Testis (tissue), 3 donors: ENCODE measurements around the gene MILR1. TPM values are rescaled to one million over a fixed set of nuclear protein-coding genes. Genes with fewer than 3 reads are reported as not detected.

Experiments
- DNase-seq: peaks from one replicate; pipeline ENCODE4 v3.0.0-alpha.2; 2019
- H3K27ac ChIP-seq, 2 donors: fragments of 200-600 bp; sonication (generic); one replicate each; pipeline ENCODE4 v1.5.1; 2019
- H3K27me3 ChIP-seq: fragments of 200-600 bp; sonication (generic); one replicate; pipeline ENCODE4 v1.5.1; 2019
- H3K36me3 ChIP-seq: fragments of 200-600 bp; sonication (generic); one replicate; pipeline ENCODE4 v1.5.1; 2017; ENCODE audit warnings: low read depth; ENCODE audit errors: missing control alignments
- H3K4me1 ChIP-seq: fragments of 200-600 bp; sonication (generic); one replicate; pipeline ENCODE4 v1.5.1; 2019
- H3K4me3 ChIP-seq, 2 donors: fragments of 200-600 bp; sonication (generic); one replicate each; pipeline ENCODE4 v1.5.1; 2017 to 2019
- H3K9me3 ChIP-seq: fragments of 200-600 bp; sonication (generic); one replicate; pipeline ENCODE4 v1.5.1; 2017
- POLR2A ChIP-seq: fragments of 450-650 bp; IDR thresholded peaks from one replicate; pipeline ENCODE4 v1.6.1; 2017; ENCODE audit warnings: antibody characterized with exemption, mild to moderate bottlenecking, moderate library complexity
- WGBS, 2 donors: methylation state at CpG; one replicate each; pipeline ENCODE4 v1.1.5; 2018; 5-methylcytosine and 5-hydroxymethylcytosine counted together
- intact Hi-C: fragments of 100-400 bp; cut with DNase I; formaldehyde crosslinking; loops from one replicate; pipeline ENCODE4 v1.15.1; 2023; ENCODE audit warnings: low total_unique reads
- polyA plus RNA-seq: library from polyadenylated mRNA; stranded (reverse); fragments of 350-450 nt; fragmentation: Illumina TruSeq; extraction: RNeasy Lipid Tissue Mini Kit (QIAGEN cat#74804); gene quantifications from one replicate; pipeline ENCODE4 v1.2.3, GENCODE V29; 2014; ENCODE audit warnings: low read depth, low replicate concordance; ENCODE audit not compliant: insufficient read depth
- total RNA-seq, 2 donors: library from RNA; depleted of rRNA; stranded (reverse); fragments of >200 nt; gene quantifications; one replicate each; pipeline ENCODE4 v1.2.3, GENCODE V29; 2016
- TF ChIP-seq, protein P1 (sequence below), 3 experiments: fragments of 450-650 bp in 2 of 3; fragments of 200-600 bp in 1 of 3; sonication (generic) in 1 of 3; IDR thresholded peaks; one replicate each; pipeline ENCODE4 v1.5.1; 2016 to 2019; ENCODE audit warnings: antibody characterized with exemption in 3 of 3, mild to moderate bottlenecking in 2 of 3, moderate library complexity in 1 of 3

MILR1 gene
- total and polyA plus RNA-seq, 3 donors from 2014 or later = 3.1 to 5.5 (median 3.7) TPM

DNA sequence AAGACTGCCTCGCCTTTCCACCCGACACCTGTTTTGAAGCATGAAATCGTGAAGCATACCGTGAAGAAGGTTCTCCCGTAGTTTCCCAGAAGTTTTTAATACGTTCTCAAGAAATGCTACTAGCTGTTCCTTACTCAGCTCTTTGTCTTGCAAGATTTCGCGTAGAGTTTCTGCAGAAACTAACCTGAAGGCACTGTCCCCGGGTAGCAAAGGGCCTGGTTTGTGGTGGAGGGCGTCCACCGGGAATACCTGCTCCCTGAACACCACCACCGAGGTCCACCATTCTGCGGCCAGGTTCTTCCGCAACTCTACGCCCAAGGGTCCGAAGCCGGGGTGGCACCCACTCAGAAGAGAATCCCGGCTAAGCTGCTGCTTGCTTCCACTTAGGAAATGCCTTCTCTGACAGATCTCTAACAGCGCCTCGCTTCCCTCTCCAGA is 47.5 kb downstream of the MILR1 start:
- intact Hi-C loops = no loop called here
- Histone ChIP-seq H3K36me3 (no peaks in the 10 kb centered on the region), H3K27ac (peak overlapping the region; percentile 31 to 82), H3K27me3 (no peaks in the 10 kb centered on the region), H3K4me3 (peak overlapping the region; percentile 64 to 74), H3K4me1 (peaks cover 23% of the 10 kb centered on the region), H3K9me3 (no peaks in the 10 kb centered on the region)
- no peak for DNase-seq
- 0% methylated on average over 20 of the region's 20 CpGs for WGBS, 2 donors
- no peak for TF ChIP-seq POLR2A
- TF ChIP-seq, protein P1, sequence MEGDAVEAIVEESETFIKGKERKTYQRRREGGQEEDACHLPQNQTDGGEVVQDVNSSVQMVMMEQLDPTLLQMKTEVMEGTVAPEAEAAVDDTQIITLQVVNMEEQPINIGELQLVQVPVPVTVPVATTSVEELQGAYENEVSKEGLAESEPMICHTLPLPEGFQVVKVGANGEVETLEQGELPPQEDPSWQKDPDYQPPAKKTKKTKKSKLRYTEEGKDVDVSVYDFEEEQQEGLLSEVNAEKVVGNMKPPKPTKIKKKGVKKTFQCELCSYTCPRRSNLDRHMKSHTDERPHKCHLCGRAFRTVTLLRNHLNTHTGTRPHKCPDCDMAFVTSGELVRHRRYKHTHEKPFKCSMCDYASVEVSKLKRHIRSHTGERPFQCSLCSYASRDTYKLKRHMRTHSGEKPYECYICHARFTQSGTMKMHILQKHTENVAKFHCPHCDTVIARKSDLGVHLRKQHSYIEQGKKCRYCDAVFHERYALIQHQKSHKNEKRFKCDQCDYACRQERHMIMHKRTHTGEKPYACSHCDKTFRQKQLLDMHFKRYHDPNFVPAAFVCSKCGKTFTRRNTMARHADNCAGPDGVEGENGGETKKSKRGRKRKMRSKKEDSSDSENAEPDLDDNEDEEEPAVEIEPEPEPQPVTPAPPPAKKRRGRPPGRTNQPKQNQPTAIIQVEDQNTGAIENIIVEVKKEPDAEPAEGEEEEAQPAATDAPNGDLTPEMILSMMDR (IDR thresholded peaks at IDR 0.05) = no peak

DNA sequence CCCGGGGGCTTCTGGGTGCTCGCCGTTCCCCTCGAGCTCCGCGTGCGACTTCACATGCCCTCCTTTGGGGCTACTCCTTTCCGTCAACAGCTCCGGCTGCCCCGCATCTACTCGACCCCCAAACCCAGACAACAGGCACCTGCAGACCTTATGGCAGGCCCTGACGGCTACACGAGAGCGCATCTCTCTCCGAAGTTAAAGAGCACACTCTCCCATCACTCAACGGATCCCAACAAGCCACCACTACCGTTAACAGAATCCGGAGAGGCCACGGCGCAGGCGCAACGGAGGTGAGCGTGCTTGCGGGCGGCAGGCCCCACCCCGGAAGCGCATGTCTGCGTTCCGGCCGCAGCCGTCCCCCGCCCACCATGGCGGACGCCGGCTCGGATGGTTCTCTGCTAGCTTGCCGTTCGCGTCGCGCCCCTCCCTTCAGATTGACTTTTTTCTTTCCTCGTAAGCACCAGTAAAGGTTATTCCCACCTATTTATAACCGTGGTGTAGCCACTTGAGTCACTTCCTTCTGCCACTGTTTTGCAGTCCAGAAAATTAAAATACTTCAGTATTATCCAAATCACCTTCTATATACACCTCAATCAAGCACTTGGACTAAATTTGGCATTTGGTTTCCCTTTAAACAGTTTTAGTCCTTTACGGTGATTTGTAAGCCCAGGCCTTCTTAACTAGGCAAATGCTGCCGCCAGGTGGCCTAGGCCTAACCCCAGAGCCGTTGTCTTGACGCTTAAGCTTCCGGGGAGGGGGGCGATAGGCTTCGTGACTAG is 48.1 kb downstream of the MILR1 start, which contains the start of gene POLG2:
Gene POLG2 (minus strand): TSS at position 269 of the 779 bp plus-strand sequence. CDS start 86 bp downstream, at position 183.
- intact Hi-C loops = no loop called here
- H3K9me3 ChIP-seq = no peaks in the 10 kb centered on the region
- H3K27ac ChIP-seq = peak within 1 kb of the TSS; percentile 31 to 82
- 0 to 1% methylated on average over 47 to 49 of the region's 50 CpGs for WGBS, 2 donors
- no peaks in the 10 kb centered on the region for H3K36me3 ChIP-seq
- peak; percentile 95 for DNase-seq
- peaks cover 23% of the 10 kb centered on the region for H3K4me1 ChIP-seq
- TF ChIP-seq, protein P1 (IDR thresholded peaks at IDR 0.05) = peak; percentile 7 to 25 (median 25)
- TF ChIP-seq POLR2A = no peak
- no peaks in the 10 kb centered on the region for H3K27me3 ChIP-seq
- peak within 1 kb of the TSS; percentile 64 to 74 for H3K4me3 ChIP-seq

DNA sequence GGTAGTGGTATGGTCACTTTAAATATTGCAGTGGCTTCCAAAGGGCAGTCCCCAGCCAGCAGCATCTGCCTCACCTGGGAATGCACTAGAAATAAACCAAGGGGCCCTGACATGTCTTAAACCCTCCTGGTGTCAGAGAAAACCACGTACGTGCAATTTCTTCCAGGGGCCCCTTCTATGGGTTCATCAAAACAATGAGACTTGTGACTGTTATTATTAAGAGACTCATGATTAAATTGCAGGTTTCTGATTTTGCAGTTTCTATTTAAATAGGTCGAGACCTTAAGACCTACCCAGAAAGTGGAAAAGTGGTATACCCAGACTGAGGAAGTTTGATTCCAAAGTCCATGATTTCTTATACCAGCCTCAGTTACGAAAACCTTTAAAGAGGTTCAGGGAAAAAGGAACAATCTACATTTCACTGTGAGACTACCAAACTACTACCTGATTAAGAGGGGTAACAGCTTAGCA is 48.7 kb downstream of the MILR1 start:
- no peaks in the 10 kb centered on the region for H3K27me3 ChIP-seq
- WGBS, 2 donors = 31 to 38% methylated on average over 4 of the region's 4 CpGs
- TF ChIP-seq, protein P1 (IDR thresholded peaks at IDR 0.05) = no peak
- no peak for TF ChIP-seq POLR2A
- H3K4me3 ChIP-seq = peak overlapping the region; percentile 64 to 74
- no peaks in the 10 kb centered on the region for H3K36me3 ChIP-seq
- no peaks in the 10 kb centered on the region for H3K9me3 ChIP-seq
- intact Hi-C loops = no loop called here
- peak overlapping the region in 1 of 2 donors; percentile 82 for H3K27ac ChIP-seq
- peaks cover 23% of the 10 kb centered on the region for H3K4me1 ChIP-seq
- no peak for DNase-seq

DNA sequence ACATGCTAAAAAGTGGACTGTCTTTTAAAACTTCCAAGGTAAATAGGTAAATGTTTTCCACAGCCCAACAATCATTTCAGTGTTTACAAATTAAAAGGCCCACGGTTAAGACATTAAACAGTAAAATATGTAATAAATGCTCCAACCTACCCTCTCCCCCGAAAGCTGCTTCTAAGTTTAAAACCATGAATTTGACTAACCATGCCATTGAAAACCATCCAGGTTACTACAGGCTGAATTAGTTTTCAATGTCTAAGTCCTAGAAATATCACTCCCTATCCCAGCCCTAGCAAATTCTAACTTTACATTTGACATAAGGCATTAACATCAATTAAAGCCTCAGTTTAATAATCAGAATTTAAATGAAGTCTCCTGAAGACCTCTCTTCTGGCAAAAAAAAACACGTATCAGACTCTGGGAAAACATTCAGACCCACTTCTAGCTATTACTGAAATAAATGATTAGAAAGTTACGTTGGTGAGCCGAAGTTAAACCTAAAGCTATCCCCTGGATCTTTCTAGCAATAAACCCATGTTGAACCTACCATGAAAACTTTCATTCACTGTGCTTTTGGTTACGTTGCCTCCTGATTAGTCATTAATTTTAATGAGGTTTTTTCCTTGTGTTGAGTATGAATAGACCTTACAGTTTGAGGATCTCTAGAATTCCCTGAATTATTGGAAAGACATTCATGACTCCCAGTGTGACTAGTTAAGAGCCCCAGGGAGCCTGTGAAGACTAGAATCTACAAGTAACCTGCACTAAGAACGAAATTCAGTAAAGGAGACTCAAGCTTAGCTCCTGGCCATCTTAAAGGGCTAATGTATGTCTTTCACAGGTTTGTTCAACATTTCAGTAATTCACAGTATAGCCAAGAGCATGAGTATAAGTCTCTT is 49.6 kb downstream of the MILR1 start:
- H3K9me3 ChIP-seq = no peaks in the 10 kb centered on the region
- peaks cover 25% of the 10 kb centered on the region for H3K4me1 ChIP-seq
- no peaks in the 10 kb centered on the region for H3K36me3 ChIP-seq
- no peak overlapping the region for H3K4me3 ChIP-seq
- intact Hi-C loops = no loop called here
- no peak for DNase-seq
- no peaks in the 10 kb centered on the region for H3K27me3 ChIP-seq
- TF ChIP-seq, protein P1 (IDR thresholded peaks at IDR 0.05) = no peak
- no peak for TF ChIP-seq POLR2A
- WGBS, 2 donors = 66% methylated on average over 7 of the region's 7 CpGs
- no peak overlapping the region for H3K27ac ChIP-seq
